ENCODE results near the gene COL8A1. TPM values are rescaled to one million over a fixed set of nuclear protein-coding genes. Genes with fewer than 3 reads are reported as not detected.

The COL8A1 gene
- total and polyA plus RNA-seq, 4 experiments from 2014 or later, result not detected

DNA sequence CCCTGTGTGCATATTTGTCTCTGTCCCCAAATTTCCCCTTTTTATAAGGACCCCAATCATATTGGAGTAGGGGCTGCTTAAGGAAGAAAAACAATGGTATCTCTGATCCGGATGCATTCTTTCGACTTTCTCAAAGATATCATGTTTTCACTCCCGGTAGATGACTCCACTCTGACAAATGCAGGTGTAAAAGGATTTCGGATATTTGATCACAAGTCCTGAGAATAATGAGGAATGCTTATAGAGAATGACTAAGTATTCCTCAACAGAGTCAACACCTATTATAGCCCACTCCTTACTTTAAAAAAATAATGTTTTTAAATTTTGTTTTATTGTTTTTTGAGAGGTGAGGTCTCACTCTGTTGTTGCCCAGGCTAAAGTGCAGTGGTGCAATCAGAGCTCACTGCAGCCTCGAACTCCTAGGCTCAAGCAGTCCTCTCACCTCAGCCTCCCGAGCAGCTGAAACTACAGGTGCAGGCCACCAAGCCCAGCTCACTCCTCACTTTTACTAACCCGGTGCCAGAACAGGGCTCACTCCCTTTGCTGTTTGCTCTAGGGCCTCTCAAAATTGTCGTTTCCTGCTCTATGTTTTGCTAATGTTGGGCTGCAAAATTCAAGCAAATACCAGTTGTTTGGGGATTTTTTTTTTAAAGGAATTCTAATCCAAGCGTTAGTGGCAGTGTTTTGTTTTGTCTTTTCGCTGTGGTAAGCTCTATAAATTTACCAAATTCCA, 24.6 kb downstream of the COL8A1 start:
- CTCF ChIA-PET (ENCODE audit: partially characterized antibody), result no interaction called here
- no peak overlapping the region for H3K4me3 Mint-ChIP-seq
- H3K36me3 ChIP-seq (ENCODE audit: insufficient read depth, low read length), result no peaks in the 10 kb centered on the region
- H3K27ac Mint-ChIP-seq, result no peak overlapping the region
- no peak for DNase-seq
- H3K27ac ChIP-seq (ENCODE audit: low read depth, low read length), result no peak overlapping the region
- peaks cover 6 to 7% of the 10 kb centered on the region in 2 donors for H3K27me3 Mint-ChIP-seq
- no peaks in the 10 kb centered on the region for H3K4me1 ChIP-seq (ENCODE audit: insufficient read depth, low read length)
- intact Hi-C loops (cut with micrococcal nuclease), result no loop called here
- H3K27me3 ChIP-seq (ENCODE audit: insufficient read depth, low read length), result no peaks in the 10 kb centered on the region
- peaks cover 0 to 2% (median 0%) of the 10 kb centered on the region in 8 donors for H3K9me3 Mint-ChIP-seq
- H3K4me1 Mint-ChIP-seq, result no peaks in the 10 kb centered on the region
- no peaks in the 10 kb centered on the region for H3K36me3 Mint-ChIP-seq
- no peak overlapping the region for H3K4me3 ChIP-seq (ENCODE audit: low read length in 2 of 2)
- H3K9me3 ChIP-seq (ENCODE audit: control insufficient read depth in 1 of 2, low read length in 2 of 2), result no peaks in the 10 kb centered on the region
- POLR2A ChIA-PET (ENCODE audit: partially characterized antibody), result no interaction called here

DNA sequence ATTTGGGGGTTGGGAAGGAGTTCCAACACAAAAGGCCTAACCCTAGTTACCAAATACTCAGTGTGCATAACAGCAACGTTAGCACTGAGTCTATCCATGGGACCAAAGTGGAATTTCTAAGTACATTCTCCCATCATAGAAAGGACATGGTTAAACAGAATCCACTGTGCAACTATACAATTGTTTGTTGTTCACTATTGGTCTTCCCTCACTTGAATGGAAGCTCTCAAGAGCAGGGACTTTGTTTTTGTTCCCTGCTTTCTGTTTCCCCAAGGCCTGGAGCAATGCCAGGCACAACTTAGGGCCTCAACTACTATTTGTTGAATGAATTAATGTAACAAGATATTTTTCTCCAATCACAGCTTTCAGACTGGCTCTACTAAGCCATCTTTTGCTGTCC, 25.6 kb downstream of the COL8A1 start:
- no peaks in the 10 kb centered on the region for H3K4me1 Mint-ChIP-seq
- Histone ChIP-seq H3K36me3 (ENCODE audit: insufficient read depth, low read length) (no peaks in the 10 kb centered on the region), H3K4me1 (ENCODE audit: insufficient read depth, low read length) (no peaks in the 10 kb centered on the region), H3K27ac (ENCODE audit: low read depth, low read length) (no peak overlapping the region), H3K9me3 (ENCODE audit: control insufficient read depth in 1 of 2, low read length in 2 of 2) (no peaks in the 10 kb centered on the region), H3K4me3 (ENCODE audit: low read length in 2 of 2) (no peak overlapping the region), H3K27me3 (ENCODE audit: insufficient read depth, low read length) (no peaks in the 10 kb centered on the region)
- H3K9me3 Mint-ChIP-seq, result no peaks in the 10 kb centered on the region
- intact Hi-C loops (cut with micrococcal nuclease), result no loop called here
- POLR2A ChIA-PET (ENCODE audit: partially characterized antibody), result no interaction called here
- peaks cover 6 to 7% of the 10 kb centered on the region in 2 donors for H3K27me3 Mint-ChIP-seq
- no peak overlapping the region for H3K4me3 Mint-ChIP-seq
- DNase-seq, result no peak
- no peaks in the 10 kb centered on the region for H3K36me3 Mint-ChIP-seq
- CTCF ChIA-PET (ENCODE audit: partially characterized antibody), result no interaction called here
- H3K27ac Mint-ChIP-seq, result no peak overlapping the region

DNA sequence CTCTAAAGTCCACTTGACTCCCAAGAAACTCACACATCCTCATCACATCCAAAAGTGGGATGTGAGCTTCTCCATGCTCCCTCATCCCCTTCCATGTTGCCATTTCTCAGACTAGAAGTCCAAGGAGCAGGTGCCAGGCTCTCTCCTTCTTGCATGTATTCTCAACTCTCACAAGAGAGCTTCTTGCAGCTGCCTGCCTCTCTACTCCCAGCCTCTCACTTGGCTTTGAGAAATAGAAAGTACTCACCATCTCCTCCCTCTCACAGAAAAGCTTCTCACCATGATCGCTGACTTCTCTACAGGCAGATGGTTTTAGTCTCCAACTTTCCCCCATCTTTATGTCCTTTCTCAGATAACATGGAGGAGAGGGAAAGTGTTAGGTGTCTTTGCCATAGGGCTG, 26.6 kb downstream of the COL8A1 start:
- Histone ChIP-seq H3K4me1 (ENCODE audit: insufficient read depth, low read length) (no peaks in the 10 kb centered on the region), H3K36me3 (ENCODE audit: insufficient read depth, low read length) (no peaks in the 10 kb centered on the region), H3K27ac (ENCODE audit: low read depth, low read length) (no peak overlapping the region), H3K4me3 (ENCODE audit: low read length in 2 of 2) (no peak overlapping the region), H3K27me3 (ENCODE audit: insufficient read depth, low read length) (no peaks in the 10 kb centered on the region), H3K9me3 (ENCODE audit: control insufficient read depth in 1 of 2, low read length in 2 of 2) (no peaks in the 10 kb centered on the region)
- CTCF ChIA-PET (ENCODE audit: partially characterized antibody), result no interaction called here
- H3K27ac Mint-ChIP-seq, result no peak overlapping the region
- H3K4me3 Mint-ChIP-seq, result no peak overlapping the region
- intact Hi-C loops (cut with micrococcal nuclease), result no loop called here
- H3K36me3 Mint-ChIP-seq, result no peaks in the 10 kb centered on the region
- H3K4me1 Mint-ChIP-seq, result no peaks in the 10 kb centered on the region
- H3K27me3 Mint-ChIP-seq, result peaks cover 6 to 7% of the 10 kb centered on the region in 2 donors
- POLR2A ChIA-PET (ENCODE audit: partially characterized antibody), result no interaction called here
- no peaks in the 10 kb centered on the region for H3K9me3 Mint-ChIP-seq
- DNase-seq, result no peak

DNA sequence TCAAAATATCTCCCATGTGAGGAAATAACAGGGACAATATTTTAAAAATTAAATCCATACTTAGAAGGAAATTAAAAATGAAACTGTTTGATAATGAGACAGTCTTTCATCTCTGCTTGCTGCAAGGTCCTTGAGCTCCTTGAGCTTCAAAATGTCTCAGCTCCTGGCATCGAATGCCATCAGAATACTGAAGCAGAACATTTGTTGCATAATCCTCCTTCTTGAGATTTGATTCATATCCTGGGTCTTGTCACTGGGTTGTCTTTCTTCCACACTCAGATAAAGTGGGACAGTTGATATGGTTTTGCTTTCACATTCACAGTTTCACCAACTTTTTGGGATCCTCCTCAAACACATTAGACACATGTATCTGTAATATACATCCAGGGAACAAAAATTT, 27.8 kb downstream of the COL8A1 start:
- H3K36me3 Mint-ChIP-seq, result no peaks in the 10 kb centered on the region
- no peaks in the 10 kb centered on the region for H3K9me3 Mint-ChIP-seq
- H3K4me3 Mint-ChIP-seq, result no peak overlapping the region
- Histone ChIP-seq H3K9me3 (ENCODE audit: control insufficient read depth in 1 of 2, low read length in 2 of 2) (no peaks in the 10 kb centered on the region), H3K27ac (ENCODE audit: low read depth, low read length) (no peak overlapping the region), H3K4me1 (ENCODE audit: insufficient read depth, low read length) (no peaks in the 10 kb centered on the region), H3K4me3 (ENCODE audit: low read length in 2 of 2) (no peak overlapping the region), H3K36me3 (ENCODE audit: insufficient read depth, low read length) (no peaks in the 10 kb centered on the region), H3K27me3 (ENCODE audit: insufficient read depth, low read length) (no peaks in the 10 kb centered on the region)
- ChIA-PET POLR2A (ENCODE audit: partially characterized antibody) (no interaction called here), CTCF (ENCODE audit: partially characterized antibody) (no interaction called here)
- peaks cover 5 to 7% of the 10 kb centered on the region in 2 donors for H3K27me3 Mint-ChIP-seq
- no peak for DNase-seq
- H3K27ac Mint-ChIP-seq, result no peak overlapping the region
- intact Hi-C loops (cut with micrococcal nuclease), result no loop called here
- no peaks in the 10 kb centered on the region for H3K4me1 Mint-ChIP-seq

DNA sequence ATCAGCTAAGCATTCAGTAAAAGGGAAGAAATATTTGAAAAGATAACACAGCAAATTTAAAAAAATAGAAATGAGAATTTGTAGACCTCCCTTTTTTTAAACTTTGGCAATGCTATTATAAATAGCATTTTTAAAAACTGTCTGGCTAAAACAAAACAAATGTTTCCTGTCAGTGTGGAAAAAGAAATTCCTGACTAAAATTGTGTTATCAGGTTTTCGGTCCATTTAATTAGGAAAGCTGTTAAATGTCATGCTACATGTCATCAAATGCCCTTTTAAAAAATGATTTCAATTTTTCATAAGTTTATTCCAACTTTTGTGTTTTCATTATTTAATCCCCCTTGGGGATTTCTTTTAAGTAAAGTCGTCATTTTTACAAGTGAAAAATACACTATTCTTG, 29.6 kb downstream of the COL8A1 start:
- ChIA-PET POLR2A (ENCODE audit: partially characterized antibody) (no interaction called here), CTCF (ENCODE audit: partially characterized antibody) (interaction anchor here (1.4 kb wide), 1 partner anchor 8 kb away, joined by 4 read pairs; no protein-coding TSS in a partner anchor)
- no peaks in the 10 kb centered on the region for H3K27me3 ChIP-seq (ENCODE audit: insufficient read depth, low read length)
- no peaks in the 10 kb centered on the region for H3K36me3 ChIP-seq (ENCODE audit: insufficient read depth, low read length)
- no peaks in the 10 kb centered on the region for H3K36me3 Mint-ChIP-seq
- no peaks in the 10 kb centered on the region for H3K9me3 ChIP-seq (ENCODE audit: control insufficient read depth in 1 of 2, low read length in 2 of 2)
- H3K4me3 ChIP-seq (ENCODE audit: low read length in 2 of 2), result no peak overlapping the region
- no peaks in the 10 kb centered on the region for H3K4me1 Mint-ChIP-seq
- no peak overlapping the region for H3K27ac ChIP-seq (ENCODE audit: low read depth, low read length)
- no peak overlapping the region for H3K27ac Mint-ChIP-seq
- H3K27me3 Mint-ChIP-seq, result peaks cover 5 to 7% of the 10 kb centered on the region in 2 donors
- intact Hi-C loops (cut with micrococcal nuclease), result no loop called here
- DNase-seq, result no peak
- no peaks in the 10 kb centered on the region for H3K9me3 Mint-ChIP-seq
- H3K4me3 Mint-ChIP-seq, result no peak overlapping the region
- H3K4me1 ChIP-seq (ENCODE audit: insufficient read depth, low read length), result no peaks in the 10 kb centered on the region

DNA sequence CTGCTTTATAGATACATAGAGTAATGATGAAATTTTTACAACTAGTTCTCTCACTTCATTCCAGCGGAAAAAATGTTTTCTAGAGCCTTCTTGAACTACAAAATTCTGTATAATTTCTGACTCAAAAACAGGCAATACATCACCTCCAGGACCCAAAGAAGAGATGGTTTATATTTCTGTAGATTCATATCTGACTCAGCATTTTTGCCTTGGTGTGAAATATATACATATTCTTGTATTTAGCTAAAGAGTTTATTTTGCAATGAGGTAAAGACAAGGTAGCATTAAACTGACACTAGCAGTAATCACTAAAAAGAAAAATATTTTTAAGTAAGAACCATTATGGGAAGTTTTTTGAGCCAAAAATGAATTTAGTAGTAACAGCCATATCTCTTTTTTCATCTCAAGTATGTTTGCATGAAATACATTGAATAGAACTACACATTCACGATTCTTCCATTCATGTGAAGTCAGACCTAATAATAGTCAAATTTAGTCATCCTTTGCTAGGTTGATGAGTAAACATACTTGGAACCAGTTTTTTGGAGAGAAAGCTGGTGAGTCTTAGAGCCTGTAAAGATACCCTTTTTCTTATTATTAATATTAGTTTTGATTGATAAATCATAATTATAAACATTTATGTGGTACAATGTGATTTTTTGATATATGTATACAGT, 31.6 kb downstream of the COL8A1 start:
- no peaks in the 10 kb centered on the region for H3K27me3 ChIP-seq (ENCODE audit: insufficient read depth, low read length)
- Mint-ChIP-seq H3K27ac (no peak overlapping the region), H3K4me3 (no peak overlapping the region), H3K9me3 (no peaks in the 10 kb centered on the region), H3K27me3 (peaks cover 4 to 7% of the 10 kb centered on the region in 2 donors), H3K36me3 (no peaks in the 10 kb centered on the region), H3K4me1 (no peaks in the 10 kb centered on the region)
- intact Hi-C loops (cut with micrococcal nuclease), result no loop called here
- H3K36me3 ChIP-seq (ENCODE audit: insufficient read depth, low read length), result no peaks in the 10 kb centered on the region
- no peak for DNase-seq
- no peaks in the 10 kb centered on the region for H3K4me1 ChIP-seq (ENCODE audit: insufficient read depth, low read length)
- H3K9me3 ChIP-seq (ENCODE audit: control insufficient read depth in 1 of 2, low read length in 2 of 2), result no peaks in the 10 kb centered on the region
- POLR2A ChIA-PET (ENCODE audit: partially characterized antibody), result no interaction called here
- CTCF ChIA-PET (ENCODE audit: partially characterized antibody), result no interaction called here
- no peak overlapping the region for H3K4me3 ChIP-seq (ENCODE audit: low read length in 2 of 2)
- no peak overlapping the region for H3K27ac ChIP-seq (ENCODE audit: low read depth, low read length)

DNA sequence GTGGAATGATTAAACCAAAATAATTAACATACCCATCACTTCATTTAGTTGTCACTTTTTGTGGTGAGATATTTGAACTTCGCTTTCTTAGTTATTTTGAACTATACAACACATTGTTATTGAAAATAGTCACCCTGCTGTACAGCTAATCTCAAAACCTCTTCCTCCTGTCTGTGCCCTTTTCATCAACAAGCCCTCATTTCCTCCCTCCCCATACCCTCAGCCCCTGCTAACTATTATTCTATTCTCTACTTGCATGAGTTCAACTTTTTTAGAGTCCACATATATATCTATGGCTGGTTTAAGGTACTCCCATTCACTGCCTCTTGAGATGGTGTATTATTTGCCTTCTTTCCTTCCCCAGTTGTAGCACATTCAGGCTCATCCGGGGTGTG, 32.2 kb downstream of the COL8A1 start:
- H3K27me3 Mint-ChIP-seq, result peaks cover 1 to 7% of the 10 kb centered on the region in 2 donors
- Histone ChIP-seq H3K9me3 (ENCODE audit: control insufficient read depth in 1 of 2, low read length in 2 of 2) (no peaks in the 10 kb centered on the region), H3K27ac (ENCODE audit: low read depth, low read length) (no peak overlapping the region), H3K4me1 (ENCODE audit: insufficient read depth, low read length) (no peaks in the 10 kb centered on the region), H3K4me3 (ENCODE audit: low read length in 2 of 2) (no peak overlapping the region), H3K36me3 (ENCODE audit: insufficient read depth, low read length) (no peaks in the 10 kb centered on the region), H3K27me3 (ENCODE audit: insufficient read depth, low read length) (no peaks in the 10 kb centered on the region)
- no peaks in the 10 kb centered on the region for H3K4me1 Mint-ChIP-seq
- H3K4me3 Mint-ChIP-seq, result no peak overlapping the region
- no peak overlapping the region for H3K27ac Mint-ChIP-seq
- H3K9me3 Mint-ChIP-seq, result no peaks in the 10 kb centered on the region
- intact Hi-C loops (cut with micrococcal nuclease), result no loop called here
- no peak for DNase-seq
- no peaks in the 10 kb centered on the region for H3K36me3 Mint-ChIP-seq
- ChIA-PET POLR2A (ENCODE audit: partially characterized antibody) (no interaction called here), CTCF (ENCODE audit: partially characterized antibody) (no interaction called here)

Data from CD4-positive, alpha-beta memory T cell (primary cell).